Activated CD8-positive, alpha-beta T cell treated with anti-CD3 and anti-CD28 coated beads for 36 hours (primary cell): Measurements from ENCODE around the gene CFLAR. TPM values are rescaled to one million over a fixed set of nuclear protein-coding genes. Genes with fewer than 3 reads are reported as not detected.
A peak's percentile ranks its signal among the peaks of the same experiment; 100 is the strongest.

Experiments
- ATAC-seq: fragments of 200-7000 bp; cut with Tn5 transposase; one replicate; pipeline ENCODE4 v1.10.0; 2021; ENCODE audit warnings: mild to moderate bottlenecking, moderate library complexity
- CTCF ChIA-PET: fragments of 350-600 bp; sonication (Branson Sonifier 250); formaldehyde crosslinking; loops from one replicate; lab custom pipeline; 2021; ENCODE audit warnings: antibody characterized with exemption; lab: Charles Lee
- POLR2A ChIA-PET: fragments of 350-600 bp; sonication (Branson Sonifier 250); formaldehyde crosslinking; loops from one replicate; lab custom pipeline; 2021; ENCODE audit warnings: antibody characterized with exemption; lab: Charles Lee
- DNase-seq: peaks from one replicate; pipeline ENCODE4 v3.0.0-alpha.2; 2020
- H3K27ac Mint-ChIP-seq: one replicate; pipeline ENCODE4 v1.8.0; 2021; ENCODE audit warnings: mild to moderate bottlenecking, mixed read lengths
- H3K27me3 Mint-ChIP-seq: one replicate; pipeline ENCODE4 v1.8.0; 2021; ENCODE audit warnings: mixed read lengths
- H3K36me3 Mint-ChIP-seq: one replicate; pipeline ENCODE4 v1.8.0; 2021; ENCODE audit warnings: low read depth, mixed read lengths
- H3K4me1 Mint-ChIP-seq: one replicate; pipeline ENCODE4 v1.8.0; 2021; ENCODE audit warnings: low read depth, mixed read lengths
- H3K4me3 Mint-ChIP-seq: one replicate; pipeline ENCODE4 v1.8.0; 2021; ENCODE audit warnings: mild to moderate bottlenecking, moderate library complexity, mixed read lengths
- H3K9me3 Mint-ChIP-seq: one replicate; pipeline ENCODE4 v1.8.0; 2021; ENCODE audit warnings: mixed read lengths
- intact Hi-C: fragments of 100-400 bp; cut with micrococcal nuclease; formaldehyde crosslinking; loops from one replicate; pipeline ENCODE4 v1.10.0; 2022
- total RNA-seq, 2 experiments: library from RNA; stranded (reverse); gene quantifications; one replicate each; pipeline ENCODE4 v1.2.3, GENCODE V29; 2021
- TF ChIP-seq, protein P1 (sequence below): fragments of 200-600 bp; IDR thresholded peaks from one replicate; pipeline ENCODE4 v1.8.0; 2022; ENCODE audit warnings: antibody characterized with exemption, mild to moderate bottlenecking

The CFLAR gene
- total RNA-seq, 2 experiments from 2014 or later, result 222 to 229 TPM

- POLR2A ChIA-PET, result interaction anchor here (0.7 to 4.5 kb wide), 2 partner anchors 45 to 209 kb away, joined by 3 to 42 read pairs; partner anchors contain the start of gene CFLAR
- H3K27ac Mint-ChIP-seq, result peak overlapping the region; percentile 12
- no peak for ATAC-seq
- no peaks in the 10 kb centered on the region for H3K27me3 Mint-ChIP-seq
- H3K36me3 Mint-ChIP-seq, result peaks cover 11% of the 10 kb centered on the region
- H3K4me1 Mint-ChIP-seq, result peaks cover 37% of the 10 kb centered on the region
- intact Hi-C loops, result loop anchor here (5.0 kb wide), 2 partner anchors 44 to 104 kb away; partner anchors contain the start of gene CFLAR
- no peaks in the 10 kb centered on the region for H3K9me3 Mint-ChIP-seq
- TF ChIP-seq, protein P1, sequence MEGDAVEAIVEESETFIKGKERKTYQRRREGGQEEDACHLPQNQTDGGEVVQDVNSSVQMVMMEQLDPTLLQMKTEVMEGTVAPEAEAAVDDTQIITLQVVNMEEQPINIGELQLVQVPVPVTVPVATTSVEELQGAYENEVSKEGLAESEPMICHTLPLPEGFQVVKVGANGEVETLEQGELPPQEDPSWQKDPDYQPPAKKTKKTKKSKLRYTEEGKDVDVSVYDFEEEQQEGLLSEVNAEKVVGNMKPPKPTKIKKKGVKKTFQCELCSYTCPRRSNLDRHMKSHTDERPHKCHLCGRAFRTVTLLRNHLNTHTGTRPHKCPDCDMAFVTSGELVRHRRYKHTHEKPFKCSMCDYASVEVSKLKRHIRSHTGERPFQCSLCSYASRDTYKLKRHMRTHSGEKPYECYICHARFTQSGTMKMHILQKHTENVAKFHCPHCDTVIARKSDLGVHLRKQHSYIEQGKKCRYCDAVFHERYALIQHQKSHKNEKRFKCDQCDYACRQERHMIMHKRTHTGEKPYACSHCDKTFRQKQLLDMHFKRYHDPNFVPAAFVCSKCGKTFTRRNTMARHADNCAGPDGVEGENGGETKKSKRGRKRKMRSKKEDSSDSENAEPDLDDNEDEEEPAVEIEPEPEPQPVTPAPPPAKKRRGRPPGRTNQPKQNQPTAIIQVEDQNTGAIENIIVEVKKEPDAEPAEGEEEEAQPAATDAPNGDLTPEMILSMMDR, result no peak
- CTCF ChIA-PET, result interaction anchor here (1.2 to 5.4 kb wide), 2 partner anchors 12 to 108 kb away, joined by 3 to 64 read pairs; partner anchors contain the start of gene ORC2
- peak overlapping the region; percentile 90 for H3K4me3 Mint-ChIP-seq
- DNase-seq, result no peak
Observed at GRCh38 chr2:201073071-201073470, 42.9 kb upstream of the CFLAR start.

DNA sequence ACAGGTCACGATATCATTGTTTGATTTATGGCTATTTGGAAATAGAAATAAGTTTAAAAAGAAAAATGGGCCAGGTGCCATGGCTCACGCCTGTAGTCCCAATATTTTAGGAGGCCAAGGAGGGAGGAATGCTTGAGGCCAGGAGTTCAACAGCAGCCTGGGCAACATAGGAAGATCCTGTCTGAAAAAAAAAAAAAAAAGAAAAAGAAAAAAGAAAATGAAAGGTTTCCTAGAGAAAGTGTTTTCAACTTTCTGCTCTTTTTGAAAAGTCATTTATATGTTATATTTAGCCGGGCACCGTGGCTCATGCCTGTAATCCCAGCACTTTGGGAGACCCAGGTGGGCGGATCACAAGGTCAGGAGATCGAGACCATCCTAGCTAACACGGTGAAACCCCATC is 41.0 kb upstream of the CFLAR start:
- TF ChIP-seq, protein P1, result no peak
- peaks cover 15% of the 10 kb centered on the region for H3K36me3 Mint-ChIP-seq
- H3K27me3 Mint-ChIP-seq, result no peaks in the 10 kb centered on the region
- ChIA-PET CTCF (interaction anchor here (0.7 kb wide), 1 partner anchor 102 kb away, joined by 3 read pairs; no protein-coding TSS in a partner anchor), POLR2A (interaction anchor here (1.3 kb wide), 1 partner anchor 42 kb away, joined by 4 read pairs; no protein-coding TSS in a partner anchor)
- no peaks in the 10 kb centered on the region for H3K9me3 Mint-ChIP-seq
- intact Hi-C loops, result loop anchor here (5.0 kb wide), 2 partner anchors 42 to 102 kb away; partner anchors contain the start of gene CFLAR
- peak overlapping the region; percentile 30 for H3K27ac Mint-ChIP-seq
- DNase-seq (no peak), ATAC-seq (no peak)
- no peak overlapping the region for H3K4me3 Mint-ChIP-seq
- H3K4me1 Mint-ChIP-seq, result peaks cover 24% of the 10 kb centered on the region

GRCh38 chr2:201084863-201085262 is 31.1 kb upstream of the CFLAR start:
- Mint-ChIP-seq H3K36me3 (peaks cover 22% of the 10 kb centered on the region), H3K27me3 (no peaks in the 10 kb centered on the region), H3K4me3 (no peak overlapping the region), H3K27ac (no peak overlapping the region), H3K9me3 (no peaks in the 10 kb centered on the region), H3K4me1 (peaks cover 3% of the 10 kb centered on the region)
- ATAC-seq (no peak), DNase-seq (no peak)
- CTCF ChIA-PET, result interaction anchor here (0.9 to 1.0 kb wide), 2 partner anchors 13 to 160 kb away, joined by 3 read pairs; partner anchors contain the start of gene NDUFB3
- TF ChIP-seq, protein P1, result no peak
- intact Hi-C loops, result no loop called here
- POLR2A ChIA-PET, result interaction anchor here (1.4 kb wide), 1 partner anchor 16 kb away, joined by 3 read pairs; no protein-coding TSS in a partner anchor

GRCh38 chr2:201090574-201090973 is 25.4 kb upstream of the CFLAR start:
- POLR2A ChIA-PET, result interaction anchor here (0.9 to 1.3 kb wide), 2 partner anchors 25 to 27 kb away, joined by 3 read pairs; partner anchors contain the start of gene CFLAR
- TF ChIP-seq, protein P1, result no peak
- H3K4me1 Mint-ChIP-seq, result peaks cover 3% of the 10 kb centered on the region
- ATAC-seq (no peak), DNase-seq (no peak)
- H3K36me3 Mint-ChIP-seq, result peaks cover 13% of the 10 kb centered on the region
- no peaks in the 10 kb centered on the region for H3K9me3 Mint-ChIP-seq
- intact Hi-C loops, result no loop called here
- CTCF ChIA-PET, result interaction anchor here (1.4 kb wide), 1 partner anchor 20 kb away, joined by 3 read pairs; no protein-coding TSS in a partner anchor
- H3K27me3 Mint-ChIP-seq, result no peaks in the 10 kb centered on the region
- H3K4me3 Mint-ChIP-seq, result no peak overlapping the region
- no peak overlapping the region for H3K27ac Mint-ChIP-seq

DNA sequence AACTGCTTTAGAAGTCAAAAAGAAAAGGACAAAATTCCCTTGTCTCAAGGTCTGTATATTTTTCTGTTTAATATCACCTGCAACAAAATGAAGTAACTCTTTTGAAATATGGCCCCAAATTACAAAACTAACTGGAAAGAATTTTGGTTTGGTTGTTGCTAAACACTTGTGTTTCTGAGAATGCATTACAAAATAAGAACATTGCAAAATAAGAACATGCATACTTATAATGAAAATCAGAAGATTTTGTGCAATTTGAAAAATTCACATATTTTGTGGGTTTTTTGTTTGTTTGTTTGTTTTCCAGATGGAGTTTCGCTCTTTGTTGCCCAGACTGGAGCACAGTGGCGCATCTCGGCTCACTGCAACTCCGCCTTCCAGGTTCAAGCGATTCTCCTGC is 22.4 kb upstream of the CFLAR start:
- Mint-ChIP-seq H3K27ac (no peak overlapping the region), H3K27me3 (no peaks in the 10 kb centered on the region), H3K4me3 (no peak overlapping the region), H3K36me3 (peaks cover 3% of the 10 kb centered on the region), H3K9me3 (no peaks in the 10 kb centered on the region), H3K4me1 (peaks cover 3% of the 10 kb centered on the region)
- ATAC-seq, result no peak
- TF ChIP-seq, protein P1, result no peak
- intact Hi-C loops, result no loop called here
- POLR2A ChIA-PET, result no interaction called here
- CTCF ChIA-PET, result no interaction called here
- no peak for DNase-seq
